ENCODE results near the gene ULK2.

ULK2 gene

GRCh38 chr17:19742495-19742894, 125.2 kb downstream of the ULK2 start:
- Histone ChIP-seq H3K36me3 (ENCODE audit: control insufficient read depth, low read length) (no peaks in the 10 kb centered on the region), H3K79me2 (ENCODE audit: control insufficient read depth, low read length) (no peaks in the 10 kb centered on the region), H4K20me1 (ENCODE audit: control insufficient read depth, insufficient read depth, low read depth, low read length) (no peaks in the 10 kb centered on the region), H3K27ac (ENCODE audit: low read depth, low read length) (no peak overlapping the region), H3K4me2 (ENCODE audit: low read length) (no peak overlapping the region), H3F3A (ENCODE audit: control insufficient read depth, insufficient read depth) (no peaks in the 10 kb centered on the region), H3K9me3 (ENCODE audit: control insufficient read depth, insufficient read depth, low read length) (no peaks in the 10 kb centered on the region), H3K27me3 (ENCODE audit: control insufficient read depth, low read length) (no peaks in the 10 kb centered on the region), H3K4me3 (ENCODE audit: low read length) (no peak overlapping the region), H3K4me1 (ENCODE audit: control insufficient read depth, low read length) (no peaks in the 10 kb centered on the region), H3K9me2 (replicated peaks; ENCODE audit: control insufficient read depth, low read length) (no peaks in the 10 kb centered on the region)
- TF ChIP-seq CTCF (IDR thresholded peaks at IDR 0.05; ENCODE audit: low read depth, low read length, poor library complexity, severe bottlenecking) (no peak), EZH2phosphoT487 (IDR thresholded peaks at IDR 0.05; ENCODE audit: borderline replicate concordance, low read length) (no peak)

GRCh38 chr17:19741832-19742457, 125.8 kb downstream of the ULK2 start:
- no peak overlapping the region for H3K4me2 ChIP-seq (ENCODE audit: low read length)
- H3K27me3 ChIP-seq (ENCODE audit: control insufficient read depth, low read length) = no peaks in the 10 kb centered on the region
- H4K20me1 ChIP-seq (ENCODE audit: control insufficient read depth, insufficient read depth, low read depth, low read length) = no peaks in the 10 kb centered on the region
- no peaks in the 10 kb centered on the region for H3K9me3 ChIP-seq (ENCODE audit: control insufficient read depth, insufficient read depth, low read length)
- H3K4me1 ChIP-seq (ENCODE audit: control insufficient read depth, low read length) = no peaks in the 10 kb centered on the region
- no peaks in the 10 kb centered on the region for H3K36me3 ChIP-seq (ENCODE audit: control insufficient read depth, low read length)
- H3K27ac ChIP-seq (ENCODE audit: low read depth, low read length) = no peak overlapping the region
- no peaks in the 10 kb centered on the region for H3K79me2 ChIP-seq (ENCODE audit: control insufficient read depth, low read length)
- H3F3A ChIP-seq (ENCODE audit: control insufficient read depth, insufficient read depth) = no peaks in the 10 kb centered on the region
- no peaks in the 10 kb centered on the region for H3K9me2 ChIP-seq (replicated peaks; ENCODE audit: control insufficient read depth, low read length)
- TF ChIP-seq CTCF (IDR thresholded peaks at IDR 0.05; ENCODE audit: low read depth, low read length, poor library complexity, severe bottlenecking) (no peak), EZH2phosphoT487 (IDR thresholded peaks at IDR 0.05; ENCODE audit: borderline replicate concordance, low read length) (no peak)
- no peak overlapping the region for H3K4me3 ChIP-seq (ENCODE audit: low read length)

- H3K36me3 ChIP-seq (ENCODE audit: control insufficient read depth, low read length) = no peaks in the 10 kb centered on the region
- TF ChIP-seq CTCF (IDR thresholded peaks at IDR 0.05; ENCODE audit: low read depth, low read length, poor library complexity, severe bottlenecking) (no peak), EZH2phosphoT487 (IDR thresholded peaks at IDR 0.05; ENCODE audit: borderline replicate concordance, low read length) (no peak)
These were observed 126.8 kb downstream of the ULK2 start for GRCh38 chr17:19740933-19741332.

More at GRCh38 chr17:19740933-19741332, 126.8 kb downstream of the ULK2 start:
- Histone ChIP-seq H4K20me1 (ENCODE audit: control insufficient read depth, insufficient read depth, low read depth, low read length) (no peaks in the 10 kb centered on the region), H3K9me2 (replicated peaks; ENCODE audit: control insufficient read depth, low read length) (no peaks in the 10 kb centered on the region), H3K27me3 (ENCODE audit: control insufficient read depth, low read length) (no peaks in the 10 kb centered on the region), H3K4me3 (ENCODE audit: low read length) (no peak overlapping the region), H3K27ac (ENCODE audit: low read depth, low read length) (no peak overlapping the region), H3K4me1 (ENCODE audit: control insufficient read depth, low read length) (no peaks in the 10 kb centered on the region), H3K79me2 (ENCODE audit: control insufficient read depth, low read length) (no peaks in the 10 kb centered on the region), H3F3A (ENCODE audit: control insufficient read depth, insufficient read depth) (no peaks in the 10 kb centered on the region), H3K4me2 (ENCODE audit: low read length) (no peak overlapping the region), H3K9me3 (ENCODE audit: control insufficient read depth, insufficient read depth, low read length) (no peaks in the 10 kb centered on the region)
